Upper lobe of left lung (tissue), 4 donors: Measurements from ENCODE around the gene TRPC1.

Source experiments
- EP300 ChIP-seq, 4 donors: sonication (generic); formaldehyde crosslinking; IDR thresholded peaks; one replicate each; pipeline ENCODE4 v1.5.1; 2017; ENCODE audit warnings: antibody characterized with exemption in 4 of 4, control low read depth in 2 of 4
- POLR2A ChIP-seq, 4 donors: fragments of 450-650 bp; IDR thresholded peaks; one replicate each; pipeline ENCODE4 v1.5.1; 2016 to 2017; ENCODE audit warnings: antibody characterized with exemption in 4 of 4, mild to moderate bottlenecking in 2 of 4
- POLR2AphosphoS5 ChIP-seq, 2 donors: sonication (generic); formaldehyde crosslinking; IDR thresholded peaks; one replicate each; pipeline ENCODE4 v1.5.1; 2017; ENCODE audit warnings: antibody characterized with exemption in 2 of 2
- TF ChIP-seq, protein P1 (sequence below), 6 experiments: fragments of 450-650 bp in 4 of 6; fragments of 200-600 bp in 2 of 6; sonication (generic) in 2 of 6; IDR thresholded peaks; one replicate each; pipeline ENCODE4 v1.5.1; 2016 to 2019; ENCODE audit warnings: antibody characterized with exemption in 6 of 6

DNA sequence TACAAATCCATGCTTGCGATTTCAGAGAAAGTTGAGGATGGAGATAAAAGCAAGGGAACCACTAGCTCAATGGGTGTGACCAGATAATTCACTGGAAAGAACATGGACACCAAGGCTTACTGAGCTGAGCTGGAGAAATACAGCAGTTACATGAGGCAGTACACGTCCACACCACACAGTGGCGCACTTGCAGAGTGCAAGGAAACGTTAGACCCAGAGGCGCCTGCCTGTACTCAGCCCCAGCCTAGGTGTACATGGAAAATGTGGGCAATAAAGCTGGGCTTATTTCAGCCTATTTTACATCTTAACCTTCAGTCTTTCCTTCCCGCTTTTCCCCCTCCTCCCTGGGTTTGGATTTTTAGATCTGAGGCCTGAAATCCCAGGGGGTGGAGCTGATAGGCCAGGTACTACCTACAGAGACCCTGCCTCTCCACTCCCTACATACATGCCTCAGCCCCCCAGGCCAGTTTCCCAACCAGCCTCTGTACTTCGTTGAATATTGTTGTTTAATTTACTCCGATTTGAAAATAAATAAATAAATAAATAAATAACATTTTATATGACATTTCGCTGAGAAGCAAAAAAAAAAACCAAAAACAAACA is 105.0 kb downstream of the TRPC1 start:
- TF ChIP-seq POLR2AphosphoS5 (IDR thresholded peaks at IDR 0.05) = no peak
- no peak for TF ChIP-seq POLR2A (IDR thresholded peaks at IDR 0.05)
- TF ChIP-seq, protein P1, sequence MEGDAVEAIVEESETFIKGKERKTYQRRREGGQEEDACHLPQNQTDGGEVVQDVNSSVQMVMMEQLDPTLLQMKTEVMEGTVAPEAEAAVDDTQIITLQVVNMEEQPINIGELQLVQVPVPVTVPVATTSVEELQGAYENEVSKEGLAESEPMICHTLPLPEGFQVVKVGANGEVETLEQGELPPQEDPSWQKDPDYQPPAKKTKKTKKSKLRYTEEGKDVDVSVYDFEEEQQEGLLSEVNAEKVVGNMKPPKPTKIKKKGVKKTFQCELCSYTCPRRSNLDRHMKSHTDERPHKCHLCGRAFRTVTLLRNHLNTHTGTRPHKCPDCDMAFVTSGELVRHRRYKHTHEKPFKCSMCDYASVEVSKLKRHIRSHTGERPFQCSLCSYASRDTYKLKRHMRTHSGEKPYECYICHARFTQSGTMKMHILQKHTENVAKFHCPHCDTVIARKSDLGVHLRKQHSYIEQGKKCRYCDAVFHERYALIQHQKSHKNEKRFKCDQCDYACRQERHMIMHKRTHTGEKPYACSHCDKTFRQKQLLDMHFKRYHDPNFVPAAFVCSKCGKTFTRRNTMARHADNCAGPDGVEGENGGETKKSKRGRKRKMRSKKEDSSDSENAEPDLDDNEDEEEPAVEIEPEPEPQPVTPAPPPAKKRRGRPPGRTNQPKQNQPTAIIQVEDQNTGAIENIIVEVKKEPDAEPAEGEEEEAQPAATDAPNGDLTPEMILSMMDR (IDR thresholded peaks at IDR 0.05) = peak; percentile 61 to 84 (median 79)
- no peak for TF ChIP-seq EP300 (IDR thresholded peaks at IDR 0.05)
